Fibroblast of pulmonary artery (primary cell): ENCODE measurements around the gene PSENEN.
"Not testable (repeated sequence)": the region's sequence is repeated elsewhere in the genome, so short reads cannot be mapped to it uniquely, and the experiment has no call there.

ENCODE experiments used
- DNase-seq: peaks from one replicate; pipeline ENCODE4 v3.0.0-alpha.2; 2010; ENCODE audit warnings: low read depth
- H3K4me3 ChIP-seq: replicated peaks from 2 replicates; pipeline ENCODE4 v1.5.1; 2011; ENCODE audit warnings: low read depth, mild to moderate bottlenecking, control low read depth, low read length, moderate library complexity
- CTCF ChIP-seq: IDR thresholded peaks from 2 replicates; pipeline ENCODE4 v1.5.1; 2011; ENCODE audit warnings: mild to moderate bottlenecking, control low read depth, low read length, inconsistent platforms; ENCODE audit errors: missing control alignments

The PSENEN gene

GRCh38 chr19:35767288-35768081 lies 22.0 kb downstream of the PSENEN start:
- TF ChIP-seq CTCF, result no peak
- DNase-seq, result no peak
- no peak overlapping the region for H3K4me3 ChIP-seq

DNA sequence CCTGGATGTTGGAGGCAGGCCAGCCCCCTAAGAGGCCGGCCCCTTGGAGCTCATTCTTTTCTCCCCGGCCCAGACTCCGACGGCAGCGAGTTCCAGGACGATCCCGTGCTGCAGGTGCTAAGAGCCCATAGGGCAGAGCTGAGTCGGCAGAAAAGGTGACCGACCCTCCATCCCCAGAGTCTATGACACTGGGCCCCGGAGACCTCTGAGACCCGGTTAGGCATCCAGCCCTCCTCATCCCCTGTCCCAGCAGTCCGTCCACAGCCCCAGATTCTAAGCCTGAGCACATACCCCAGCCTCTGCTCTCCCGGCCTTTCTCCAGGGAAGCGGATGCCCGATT lies 22.6 kb downstream of the PSENEN start:
- no peak for TF ChIP-seq CTCF
- DNase-seq, result no peak
- H3K4me3 ChIP-seq, result no peak overlapping the region

DNA sequence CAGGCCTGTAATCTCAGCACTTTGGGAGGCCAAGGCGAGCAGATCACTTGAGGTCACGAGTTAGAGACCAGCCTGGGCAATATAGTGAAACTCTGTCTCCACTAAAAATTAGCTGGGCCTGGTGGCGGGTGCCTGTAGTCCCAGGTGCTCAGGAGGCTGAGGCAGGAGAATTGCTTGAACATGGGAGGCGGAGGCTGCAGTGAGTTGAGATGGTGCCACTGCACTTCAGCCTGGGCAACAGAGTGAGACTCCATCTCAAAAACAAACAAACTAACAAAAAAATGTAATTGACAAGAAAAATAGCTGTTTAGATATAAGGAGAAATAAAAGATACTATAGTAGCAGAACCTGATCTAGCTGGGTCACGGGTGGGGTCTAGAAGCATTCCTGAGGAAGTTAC lies 26.9 kb downstream of the PSENEN start:
- not testable (repeated sequence) for DNase-seq, H3K4me3 ChIP-seq

- peak; percentile 54 for DNase-seq
- TF ChIP-seq CTCF, result no peak
- no peak overlapping the region for H3K4me3 ChIP-seq
Observed at GRCh38 chr19:35773020-35773806, 27.8 kb downstream of the PSENEN start.

DNA sequence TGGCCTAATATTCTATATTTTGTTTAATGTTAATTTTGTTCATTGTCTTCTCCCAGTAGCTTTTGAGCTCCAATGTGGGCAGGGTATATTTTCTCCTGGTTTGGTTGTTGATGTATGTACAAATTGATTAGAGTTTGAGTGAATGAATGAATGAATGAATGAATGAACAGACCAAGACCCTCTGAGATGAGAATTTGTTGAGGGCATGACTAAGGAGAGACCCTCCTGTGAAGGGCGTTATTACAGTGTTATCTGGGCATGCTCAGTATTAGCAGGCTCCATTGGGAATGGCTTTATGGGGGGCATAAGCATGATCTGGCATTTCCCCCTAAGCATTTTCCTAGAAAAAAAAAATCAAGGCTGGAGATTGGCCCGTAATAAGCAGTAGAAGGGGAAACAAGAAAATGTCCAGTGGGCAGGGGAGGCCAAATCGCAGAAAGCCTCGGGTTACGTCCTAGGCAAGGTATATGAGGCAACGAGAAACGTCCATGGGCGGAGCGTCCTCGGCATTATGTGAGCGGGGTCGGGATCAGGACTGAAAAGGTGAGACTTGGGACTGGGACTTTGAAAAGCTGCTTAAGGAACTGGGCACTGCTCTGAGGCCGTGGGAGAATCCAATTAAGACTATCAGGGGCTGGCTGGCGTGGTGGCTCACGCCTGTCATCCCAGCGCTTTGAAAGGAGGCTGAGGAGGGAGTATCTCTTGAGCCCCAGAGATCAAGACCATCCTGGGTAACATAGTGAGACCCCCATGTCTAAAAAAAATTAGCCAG lies 29.0 kb downstream of the PSENEN start:
- no peak for DNase-seq
- no peak for TF ChIP-seq CTCF
- H3K4me3 ChIP-seq, result peak overlapping the region; percentile 31

- no peak for TF ChIP-seq CTCF
- H3K4me3 ChIP-seq, result peak overlapping the region; percentile 31
- DNase-seq, result no peak
Observed at GRCh38 chr19:35775046-35775297, 29.5 kb downstream of the PSENEN start.
